SK-N-SH (cell line): ENCODE measurements around the gene SSNA1.

Experiments
- CHD2 ChIP-seq: fragments of 150-350 bp; IDR thresholded peaks from 2 replicates; pipeline ENCODE4 v1.6.1; 2018; ENCODE audit warnings: low read length; ENCODE audit not compliant: partially characterized antibody
- CTCF ChIP-seq: fragments of 200-600 bp; sonication (generic); IDR thresholded peaks from 2 replicates; pipeline ENCODE4 v1.6.1; 2017; ENCODE audit warnings: antibody characterized with exemption, mild to moderate bottlenecking, moderate library complexity
- EP300 ChIP-seq, 2 experiments: IDR thresholded peaks; 2 replicates each; pipeline versions ENCODE4 v1.4.0 to v1.6.1; 2012; ENCODE audit warnings: borderline replicate concordance in 1 of 2, low read depth in 1 of 2, low read length in 1 of 2
- MAX ChIP-seq: IDR thresholded peaks from 2 replicates; pipeline ENCODE4 v1.4.0; 2012; ENCODE audit warnings: low read depth
- NRF1 ChIP-seq: IDR thresholded peaks from 2 replicates; pipeline ENCODE4 v1.6.1; 2012; ENCODE audit warnings: low read depth, mild to moderate bottlenecking, low read length
- RCOR1 ChIP-seq: fragments of 150-350 bp; IDR thresholded peaks from 2 replicates; pipeline ENCODE4 v1.6.1; 2017; ENCODE audit warnings: antibody characterized with exemption, low read length

DNA sequence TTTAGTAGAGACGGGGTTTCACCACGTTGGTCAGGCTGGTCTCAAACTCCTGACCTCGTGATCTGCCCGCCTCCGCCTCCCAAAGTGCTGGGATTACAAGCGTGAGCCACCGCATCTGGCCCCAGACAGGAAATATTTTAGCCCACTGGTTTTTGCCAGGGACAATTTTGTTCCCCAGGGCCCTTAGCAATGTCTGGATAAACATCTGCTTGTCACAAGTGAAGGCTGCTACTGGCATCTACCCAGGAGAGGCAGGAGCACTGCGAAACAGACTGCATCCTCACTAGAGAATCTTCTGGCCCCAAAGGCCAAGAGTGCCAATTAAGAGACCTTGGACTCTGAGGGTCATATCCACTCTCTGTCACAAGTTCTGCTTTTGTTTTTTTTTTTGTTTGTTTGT is 14.5 kb downstream of the SSNA1 start:
- TF ChIP-seq CTCF (no peak), EP300 (IDR thresholded peaks at IDR 0.05; ENCODE audit: borderline replicate concordance in 1 of 2, low read depth in 1 of 2, low read length in 1 of 2) (no peak), RCOR1 (no peak), NRF1 (no peak), MAX (no peak), CHD2 (no peak)
